Measurements from ENCODE around the gene AGPAT2.

DNA sequence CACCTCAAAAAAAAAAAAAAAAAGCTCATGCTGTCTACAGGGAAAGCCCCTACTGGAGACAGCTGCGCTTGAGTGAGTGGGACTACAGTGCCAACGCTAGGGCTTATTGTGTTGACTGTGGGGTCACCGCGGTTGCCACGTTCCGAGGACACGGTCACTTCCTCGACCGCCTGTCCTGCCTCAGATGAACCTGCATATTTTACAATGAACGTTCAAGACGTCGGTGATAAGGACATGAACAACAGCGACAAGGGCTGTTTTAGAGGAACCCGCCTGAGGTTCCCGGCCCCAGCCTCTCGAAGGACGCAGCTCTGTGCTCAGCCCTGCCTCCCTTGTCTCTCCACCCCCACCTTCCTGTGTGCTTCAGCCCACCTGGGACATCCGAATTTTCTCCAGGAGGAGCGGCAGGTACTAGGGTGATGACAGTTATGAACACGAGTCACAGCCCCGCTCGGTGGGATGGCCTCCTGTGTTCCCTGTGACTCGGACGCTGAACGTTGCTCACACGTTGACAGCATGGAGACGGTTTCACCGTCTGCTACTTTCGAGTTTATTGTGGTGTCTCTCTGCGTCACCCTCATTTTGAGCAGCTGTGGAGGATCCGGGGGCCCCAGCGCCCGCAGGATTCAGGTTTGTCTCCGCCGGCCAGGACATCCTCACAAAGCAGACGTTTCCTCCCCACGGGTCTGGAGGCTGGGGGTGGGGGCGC, 13.9 kb upstream of the AGPAT2 start:
- TF ChIP-seq POLR2AphosphoS5 (IDR thresholded peaks at IDR 0.05; ENCODE audit: low read depth): no peak
- TF ChIP-seq, protein P1, sequence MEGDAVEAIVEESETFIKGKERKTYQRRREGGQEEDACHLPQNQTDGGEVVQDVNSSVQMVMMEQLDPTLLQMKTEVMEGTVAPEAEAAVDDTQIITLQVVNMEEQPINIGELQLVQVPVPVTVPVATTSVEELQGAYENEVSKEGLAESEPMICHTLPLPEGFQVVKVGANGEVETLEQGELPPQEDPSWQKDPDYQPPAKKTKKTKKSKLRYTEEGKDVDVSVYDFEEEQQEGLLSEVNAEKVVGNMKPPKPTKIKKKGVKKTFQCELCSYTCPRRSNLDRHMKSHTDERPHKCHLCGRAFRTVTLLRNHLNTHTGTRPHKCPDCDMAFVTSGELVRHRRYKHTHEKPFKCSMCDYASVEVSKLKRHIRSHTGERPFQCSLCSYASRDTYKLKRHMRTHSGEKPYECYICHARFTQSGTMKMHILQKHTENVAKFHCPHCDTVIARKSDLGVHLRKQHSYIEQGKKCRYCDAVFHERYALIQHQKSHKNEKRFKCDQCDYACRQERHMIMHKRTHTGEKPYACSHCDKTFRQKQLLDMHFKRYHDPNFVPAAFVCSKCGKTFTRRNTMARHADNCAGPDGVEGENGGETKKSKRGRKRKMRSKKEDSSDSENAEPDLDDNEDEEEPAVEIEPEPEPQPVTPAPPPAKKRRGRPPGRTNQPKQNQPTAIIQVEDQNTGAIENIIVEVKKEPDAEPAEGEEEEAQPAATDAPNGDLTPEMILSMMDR (conservative IDR thresholded peaks at IDR 0.05; ENCODE audit: low read depth in 2 of 2): no peak
- TF ChIP-seq ZNF331 (CRISPR knock-in tag; IDR thresholded peaks at IDR 0.05; ENCODE audit: low read depth): no peak
- TF ChIP-seq EZH2phosphoT487 (IDR thresholded peaks at IDR 0.05; ENCODE audit: unreplicated experiment): no peak
- no peak for TF ChIP-seq EZH2 (IDR thresholded peaks at IDR 0.05; ENCODE audit: low read depth, unreplicated experiment)
- TF ChIP-seq CREB1 (CRISPR knock-in tag; IDR thresholded peaks at IDR 0.05; ENCODE audit: low read depth): no peak
- TF ChIP-seq, protein P2, sequence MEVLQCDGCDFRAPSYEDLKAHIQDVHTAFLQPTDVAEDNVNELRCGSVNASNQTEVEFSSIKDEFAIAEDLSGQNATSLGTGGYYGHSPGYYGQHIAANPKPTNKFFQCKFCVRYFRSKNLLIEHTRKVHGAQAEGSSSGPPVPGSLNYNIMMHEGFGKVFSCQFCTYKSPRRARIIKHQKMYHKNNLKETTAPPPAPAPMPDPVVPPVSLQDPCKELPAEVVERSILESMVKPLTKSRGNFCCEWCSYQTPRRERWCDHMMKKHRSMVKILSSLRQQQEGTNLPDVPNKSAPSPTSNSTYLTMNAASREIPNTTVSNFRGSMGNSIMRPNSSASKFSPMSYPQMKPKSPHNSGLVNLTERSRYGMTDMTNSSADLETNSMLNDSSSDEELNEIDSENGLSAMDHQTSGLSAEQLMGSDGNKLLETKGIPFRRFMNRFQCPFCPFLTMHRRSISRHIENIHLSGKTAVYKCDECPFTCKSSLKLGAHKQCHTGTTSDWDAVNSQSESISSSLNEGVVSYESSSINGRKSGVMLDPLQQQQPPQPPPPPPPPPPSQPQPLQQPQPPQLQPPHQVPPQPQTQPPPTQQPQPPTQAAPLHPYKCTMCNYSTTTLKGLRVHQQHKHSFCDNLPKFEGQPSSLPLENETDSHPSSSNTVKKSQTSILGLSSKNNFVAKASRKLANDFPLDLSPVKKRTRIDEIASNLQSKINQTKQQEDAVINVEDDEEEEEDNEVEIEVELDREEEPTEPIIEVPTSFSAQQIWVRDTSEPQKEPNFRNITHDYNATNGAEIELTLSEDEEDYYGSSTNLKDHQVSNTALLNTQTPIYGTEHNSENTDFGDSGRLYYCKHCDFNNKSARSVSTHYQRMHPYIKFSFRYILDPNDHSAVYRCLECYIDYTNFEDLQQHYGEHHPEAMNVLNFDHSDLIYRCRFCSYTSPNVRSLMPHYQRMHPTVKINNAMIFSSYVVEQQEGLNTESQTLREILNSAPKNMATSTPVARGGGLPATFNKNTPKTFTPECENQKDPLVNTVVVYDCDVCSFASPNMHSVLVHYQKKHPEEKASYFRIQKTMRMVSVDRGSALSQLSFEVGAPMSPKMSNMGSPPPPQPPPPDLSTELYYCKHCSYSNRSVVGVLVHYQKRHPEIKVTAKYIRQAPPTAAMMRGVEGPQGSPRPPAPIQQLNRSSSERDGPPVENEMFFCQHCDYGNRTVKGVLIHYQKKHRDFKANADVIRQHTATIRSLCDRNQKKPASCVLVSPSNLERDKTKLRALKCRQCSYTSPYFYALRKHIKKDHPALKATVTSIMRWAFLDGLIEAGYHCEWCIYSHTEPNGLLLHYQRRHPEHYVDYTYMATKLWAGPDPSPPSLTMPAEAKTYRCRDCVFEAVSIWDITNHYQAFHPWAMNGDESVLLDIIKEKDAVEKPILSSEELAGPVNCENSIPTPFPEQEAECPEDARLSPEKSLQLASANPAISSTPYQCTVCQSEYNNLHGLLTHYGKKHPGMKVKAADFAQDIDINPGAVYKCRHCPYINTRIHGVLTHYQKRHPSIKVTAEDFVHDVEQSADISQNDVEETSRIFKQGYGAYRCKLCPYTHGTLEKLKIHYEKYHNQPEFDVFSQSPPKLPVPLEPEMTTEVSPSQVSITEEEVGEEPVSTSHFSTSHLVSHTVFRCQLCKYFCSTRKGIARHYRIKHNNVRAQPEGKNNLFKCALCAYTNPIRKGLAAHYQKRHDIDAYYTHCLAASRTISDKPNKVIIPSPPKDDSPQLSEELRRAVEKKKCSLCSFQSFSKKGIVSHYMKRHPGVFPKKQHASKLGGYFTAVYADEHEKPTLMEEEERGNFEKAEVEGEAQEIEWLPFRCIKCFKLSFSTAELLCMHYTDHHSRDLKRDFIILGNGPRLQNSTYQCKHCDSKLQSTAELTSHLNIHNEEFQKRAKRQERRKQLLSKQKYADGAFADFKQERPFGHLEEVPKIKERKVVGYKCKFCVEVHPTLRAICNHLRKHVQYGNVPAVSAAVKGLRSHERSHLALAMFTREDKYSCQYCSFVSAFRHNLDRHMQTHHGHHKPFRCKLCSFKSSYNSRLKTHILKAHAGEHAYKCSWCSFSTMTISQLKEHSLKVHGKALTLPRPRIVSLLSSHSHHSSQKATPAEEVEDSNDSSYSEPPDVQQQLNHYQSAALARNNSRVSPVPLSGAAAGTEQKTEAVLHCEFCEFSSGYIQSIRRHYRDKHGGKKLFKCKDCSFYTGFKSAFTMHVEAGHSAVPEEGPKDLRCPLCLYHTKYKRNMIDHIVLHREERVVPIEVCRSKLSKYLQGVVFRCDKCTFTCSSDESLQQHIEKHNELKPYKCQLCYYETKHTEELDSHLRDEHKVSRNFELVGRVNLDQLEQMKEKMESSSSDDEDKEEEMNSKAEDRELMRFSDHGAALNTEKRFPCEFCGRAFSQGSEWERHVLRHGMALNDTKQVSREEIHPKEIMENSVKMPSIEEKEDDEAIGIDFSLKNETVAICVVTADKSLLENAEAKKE (CRISPR knock-in tag; IDR thresholded peaks at IDR 0.05): no peak
